NOMO-1 treated with dmso at 0.1 percent for 144 hours (cell line): ENCODE data around the gene HIP1.
"Not testable (repeated sequence)": the region's sequence is repeated elsewhere in the genome, so short reads cannot be mapped to it uniquely, and the experiment has no call there.

ENCODE experiments used
- DNase-seq: peaks from one replicate; lab custom pipeline; 2025; ENCODE audit not compliant: unreplicated experiment; lab: John Stamatoyannopoulos, UW

Gene HIP1

DNA sequence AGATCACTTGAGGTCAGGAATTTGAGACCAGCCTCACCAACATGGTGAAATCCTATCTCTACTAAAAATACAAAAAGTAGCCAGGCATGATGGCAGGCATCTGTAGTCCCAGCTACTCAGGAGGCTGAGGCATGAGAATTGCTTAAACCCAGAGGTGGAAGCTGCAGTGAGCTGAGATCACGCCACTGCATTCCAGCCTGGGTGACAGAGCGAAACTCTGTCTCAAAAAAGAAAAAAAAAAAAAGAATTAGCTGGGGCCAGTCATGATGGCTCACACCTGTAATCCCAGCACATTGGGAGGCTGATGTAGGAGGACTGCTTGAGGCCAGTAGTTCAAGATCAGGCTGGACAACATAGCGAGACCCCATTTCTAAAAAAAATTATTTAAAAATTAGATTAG lies 21.0 kb downstream of the HIP1 start:
- not testable (repeated sequence) for DNase-seq

DNA sequence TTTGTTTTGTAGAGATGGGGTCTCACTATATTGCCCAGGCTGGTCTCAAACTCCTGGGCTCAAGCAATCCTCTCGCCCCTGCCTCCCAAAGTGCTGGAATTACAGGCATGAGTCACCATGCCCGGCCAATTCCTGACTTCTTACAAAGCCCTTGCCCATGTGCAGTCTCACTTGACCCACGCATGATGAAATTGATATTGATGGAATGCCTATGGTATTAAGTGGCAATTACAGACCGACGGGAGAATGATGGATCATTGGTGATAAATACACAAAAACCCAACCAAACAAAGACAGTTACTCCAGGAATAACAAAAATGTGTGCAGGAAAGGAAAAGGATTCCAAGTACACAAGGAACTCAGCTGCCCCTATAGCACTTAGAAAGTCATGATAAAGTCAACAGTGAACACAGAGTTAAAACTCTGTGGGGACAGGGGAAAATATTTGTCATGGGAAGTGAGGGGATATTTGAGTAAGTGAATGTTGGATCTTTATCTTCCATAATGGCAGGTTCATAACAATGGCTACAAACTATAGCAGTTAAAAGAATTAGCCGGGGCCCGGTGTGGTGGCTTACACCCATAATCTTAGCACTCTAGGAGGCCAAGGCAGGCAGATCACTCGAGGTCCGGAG lies 21.6 kb downstream of the HIP1 start:
- DNase-seq, result no peak

DNA sequence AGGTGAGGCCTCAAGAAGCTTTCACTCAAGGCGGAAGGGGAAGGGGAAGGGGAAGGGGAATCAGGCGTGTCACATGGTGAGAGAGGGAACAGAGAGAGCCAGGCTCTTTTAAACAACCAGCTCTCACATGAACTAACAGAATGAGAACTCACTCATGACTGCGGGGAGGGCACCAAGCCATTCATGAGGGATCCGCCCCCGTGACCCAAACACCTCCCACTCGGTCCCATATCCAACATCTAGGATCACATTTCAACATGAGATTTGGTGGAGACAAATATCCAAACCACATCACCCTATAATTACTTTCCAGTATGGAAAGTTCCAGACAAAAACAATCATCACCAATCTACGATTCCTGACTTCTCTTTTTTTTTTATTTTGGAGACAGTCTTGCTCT lies 22.9 kb downstream of the HIP1 start:
- no peak for DNase-seq

DNA sequence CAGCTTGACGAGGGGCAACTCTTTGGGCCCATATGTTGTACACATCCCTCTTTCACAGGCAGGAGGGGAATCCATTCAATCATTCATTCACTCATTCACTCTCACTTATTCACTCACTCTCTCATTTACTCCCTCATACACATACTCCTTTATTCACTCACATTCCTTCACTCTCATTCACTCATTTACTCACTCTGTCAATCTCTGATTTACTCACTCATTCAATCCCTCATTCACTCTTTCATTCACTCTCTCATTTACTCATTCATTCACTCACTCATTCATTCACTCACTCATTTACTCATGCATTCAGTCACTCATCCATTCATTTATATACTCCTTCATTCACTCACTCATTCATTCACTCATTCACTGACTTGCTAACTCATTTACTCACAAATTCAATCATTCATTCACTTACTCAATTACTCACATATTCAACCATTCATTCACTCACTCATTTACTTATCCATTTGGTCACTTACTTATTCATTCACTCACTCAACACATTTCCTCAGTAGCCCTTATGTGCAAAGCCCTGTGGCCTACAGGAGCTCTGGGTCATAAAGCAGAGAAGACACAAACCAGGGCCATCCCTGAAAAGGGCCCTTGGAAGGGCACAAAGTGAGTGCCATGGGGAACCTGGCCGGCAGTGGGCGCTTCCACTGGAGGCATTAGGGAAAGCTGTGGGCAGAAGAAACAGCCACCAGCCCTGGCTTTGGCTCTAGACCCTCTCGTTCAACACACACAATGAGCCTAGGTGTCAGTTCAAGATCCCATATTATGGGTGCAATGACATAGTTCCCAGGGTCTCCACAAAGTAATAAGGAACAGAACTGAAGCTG lies 26.0 kb downstream of the HIP1 start:
- DNase-seq, result peak; percentile 32

DNA sequence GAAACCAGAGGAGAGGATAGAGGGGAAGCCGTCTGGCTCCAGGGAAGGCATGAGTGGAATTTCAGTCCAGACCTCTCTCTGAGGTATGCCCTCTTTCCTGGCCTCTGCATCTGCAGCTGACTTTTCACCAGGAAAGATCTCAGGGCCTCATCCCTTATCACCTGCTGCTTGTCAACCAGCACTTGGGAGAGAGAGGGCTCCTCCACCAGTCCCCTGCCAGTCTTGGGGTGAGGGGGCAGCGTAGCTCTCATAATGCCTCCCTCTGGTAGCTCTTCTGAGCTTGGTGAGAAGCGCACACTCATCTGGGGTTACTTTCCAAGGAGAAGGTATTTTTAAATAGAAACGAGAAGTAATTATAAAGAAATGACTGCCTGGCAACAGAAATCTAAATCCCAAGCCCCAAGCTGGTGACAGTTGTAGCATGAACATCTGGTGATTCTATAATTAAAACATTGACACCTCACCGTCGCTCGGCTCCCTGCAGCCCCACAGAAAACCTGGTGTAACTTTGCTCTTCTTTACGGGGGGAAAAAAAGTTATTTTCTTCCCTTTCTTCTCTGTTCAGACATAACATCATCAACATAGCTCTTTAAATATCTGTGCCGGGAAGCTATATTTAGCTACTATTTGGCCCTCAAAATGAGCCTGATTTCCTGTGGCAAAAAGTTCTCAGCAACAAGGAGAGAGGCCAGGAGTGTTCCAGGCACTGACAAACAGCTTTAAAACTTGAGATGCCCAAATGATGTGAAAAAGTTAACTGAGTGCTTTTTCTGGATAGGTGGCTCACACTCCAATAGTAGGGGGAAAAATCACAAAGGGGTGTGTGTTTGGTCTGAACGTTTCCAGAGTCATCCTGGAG lies 26.9 kb downstream of the HIP1 start:
- peak; percentile 99 for DNase-seq

DNA sequence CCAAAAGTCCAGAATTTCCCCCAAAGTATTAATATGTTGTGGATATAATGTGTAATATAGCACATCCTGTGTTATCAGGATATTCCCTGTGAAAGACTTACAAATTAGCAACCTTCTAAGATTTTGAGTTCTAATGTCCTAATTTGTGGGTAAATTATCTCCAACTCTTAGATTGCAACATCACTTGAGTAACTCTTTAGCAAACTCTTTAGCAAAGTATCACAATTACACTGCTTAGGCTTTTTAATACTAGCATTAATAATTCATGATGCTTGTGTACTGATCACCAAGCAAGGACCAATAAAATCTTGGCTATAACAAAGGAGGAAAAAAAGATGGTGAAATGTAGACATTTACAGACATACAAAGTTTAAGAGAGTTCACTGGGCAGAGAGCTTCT lies 27.7 kb downstream of the HIP1 start:
- DNase-seq, result peak; percentile 59

DNA sequence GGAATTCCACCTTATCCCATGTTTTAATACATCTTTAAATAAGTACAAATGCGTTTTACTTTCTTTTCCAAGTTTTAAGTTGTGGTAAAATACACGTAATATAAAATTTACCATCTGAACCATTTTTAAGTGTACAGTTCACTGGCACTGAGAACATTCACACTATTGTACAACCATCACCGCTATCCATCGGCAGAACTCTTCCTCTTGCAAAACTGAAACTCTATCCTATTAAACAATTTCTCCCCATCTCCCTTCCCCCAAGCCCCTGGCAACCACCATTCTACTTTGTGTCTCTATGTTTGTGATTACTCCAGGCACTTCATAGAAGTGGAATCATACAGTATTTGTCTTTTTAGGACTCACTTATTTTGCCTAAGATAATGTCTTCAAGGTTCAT lies 33.8 kb downstream of the HIP1 start:
- DNase-seq, result peak; percentile 58

DNA sequence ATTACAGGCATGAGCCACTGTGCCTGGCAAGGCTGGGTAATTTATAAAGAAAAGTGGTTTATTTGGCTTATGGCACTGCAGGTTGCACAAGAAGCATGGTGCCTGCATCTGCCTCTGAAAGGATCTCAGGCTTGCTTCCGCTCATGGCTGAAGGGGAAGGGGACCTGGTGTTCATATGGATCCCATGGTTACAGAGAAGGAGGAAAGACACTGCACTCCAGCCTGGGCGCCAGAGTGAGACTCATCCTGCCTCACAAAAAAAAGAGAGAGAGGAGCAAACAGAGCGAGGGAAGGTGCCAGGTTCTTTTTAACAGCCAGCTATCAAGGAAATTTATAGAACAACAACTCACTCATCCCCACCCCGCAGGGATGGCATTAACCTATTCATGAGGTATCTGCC lies 36.2 kb downstream of the HIP1 start:
- DNase-seq, result no peak

DNA sequence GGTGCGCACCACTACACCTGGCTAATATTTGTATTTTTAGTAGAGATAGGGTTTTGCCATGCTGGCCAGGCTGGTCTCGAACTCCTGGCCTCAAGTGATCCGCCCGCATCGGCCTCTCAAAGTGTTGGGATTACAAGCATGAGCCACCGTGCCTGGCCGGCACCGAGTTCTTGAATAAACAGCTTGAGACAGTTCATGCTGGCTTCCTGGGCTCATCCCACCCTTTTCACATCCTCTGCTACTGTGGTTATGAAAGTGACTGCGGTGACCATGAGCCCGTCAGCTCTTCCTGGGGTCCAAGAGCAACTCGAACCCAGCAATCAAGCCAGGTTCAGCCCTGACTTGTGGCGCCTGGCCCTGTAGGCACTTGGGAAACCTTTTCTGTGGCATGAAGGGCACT lies 38.7 kb downstream of the HIP1 start:
- DNase-seq, result no peak

DNA sequence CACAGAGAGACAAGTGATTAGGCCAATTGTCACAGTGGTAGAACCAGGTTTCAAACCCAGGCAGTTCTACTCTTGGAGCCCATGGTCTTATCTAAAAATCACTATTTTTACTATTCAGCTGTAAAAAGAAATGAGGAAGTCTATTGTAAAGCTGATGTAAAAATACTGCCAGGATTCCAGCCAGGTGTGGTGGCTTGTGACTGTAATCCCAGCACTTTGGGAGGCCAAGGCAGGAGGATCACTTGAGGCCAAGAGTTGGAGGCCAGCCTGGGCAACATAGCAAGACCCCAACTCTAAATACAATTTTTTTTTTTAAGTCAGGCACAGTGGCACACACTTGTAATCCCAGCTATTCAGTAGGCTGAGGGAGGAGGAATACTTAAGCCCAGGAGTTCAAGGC lies 40.4 kb downstream of the HIP1 start:
- no peak for DNase-seq

DNA sequence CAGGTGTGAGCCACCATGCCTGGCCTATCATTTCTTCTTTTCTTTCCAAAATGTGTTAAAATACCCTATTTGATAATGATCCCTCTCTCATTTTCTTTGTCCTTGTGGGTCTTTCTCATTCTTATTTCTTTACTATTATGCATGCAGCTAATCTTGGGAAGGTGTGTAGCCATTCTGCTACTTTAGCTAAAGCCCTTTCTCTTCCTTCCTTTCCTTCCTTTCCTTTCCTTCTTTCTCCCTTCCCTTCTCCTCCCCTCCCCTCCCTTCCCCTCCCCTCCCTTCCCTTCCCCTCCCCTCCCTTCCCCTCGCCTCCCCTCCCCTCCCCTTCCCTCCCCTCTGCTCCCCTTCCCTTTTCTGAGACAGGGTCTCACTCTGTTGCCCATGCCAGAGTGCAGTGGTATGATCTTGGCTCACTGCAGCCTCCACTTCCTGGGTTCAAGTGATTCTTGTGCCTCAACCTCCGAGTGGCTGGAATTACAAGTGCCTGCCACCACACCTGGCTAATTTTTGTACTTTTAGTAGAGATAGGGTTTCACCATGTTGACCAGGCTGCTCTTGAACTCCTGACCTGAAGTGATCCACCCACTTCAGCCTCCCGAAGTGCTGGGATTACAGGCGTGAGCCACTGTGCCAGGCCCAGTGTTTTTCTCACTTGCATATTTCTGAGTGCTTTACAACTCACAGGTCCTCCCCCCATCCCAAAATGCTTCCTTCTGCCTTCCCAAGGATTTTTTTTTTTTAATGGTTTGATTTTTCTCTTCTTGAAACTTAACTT lies 42.3 kb downstream of the HIP1 start:
- no peak for DNase-seq

DNA sequence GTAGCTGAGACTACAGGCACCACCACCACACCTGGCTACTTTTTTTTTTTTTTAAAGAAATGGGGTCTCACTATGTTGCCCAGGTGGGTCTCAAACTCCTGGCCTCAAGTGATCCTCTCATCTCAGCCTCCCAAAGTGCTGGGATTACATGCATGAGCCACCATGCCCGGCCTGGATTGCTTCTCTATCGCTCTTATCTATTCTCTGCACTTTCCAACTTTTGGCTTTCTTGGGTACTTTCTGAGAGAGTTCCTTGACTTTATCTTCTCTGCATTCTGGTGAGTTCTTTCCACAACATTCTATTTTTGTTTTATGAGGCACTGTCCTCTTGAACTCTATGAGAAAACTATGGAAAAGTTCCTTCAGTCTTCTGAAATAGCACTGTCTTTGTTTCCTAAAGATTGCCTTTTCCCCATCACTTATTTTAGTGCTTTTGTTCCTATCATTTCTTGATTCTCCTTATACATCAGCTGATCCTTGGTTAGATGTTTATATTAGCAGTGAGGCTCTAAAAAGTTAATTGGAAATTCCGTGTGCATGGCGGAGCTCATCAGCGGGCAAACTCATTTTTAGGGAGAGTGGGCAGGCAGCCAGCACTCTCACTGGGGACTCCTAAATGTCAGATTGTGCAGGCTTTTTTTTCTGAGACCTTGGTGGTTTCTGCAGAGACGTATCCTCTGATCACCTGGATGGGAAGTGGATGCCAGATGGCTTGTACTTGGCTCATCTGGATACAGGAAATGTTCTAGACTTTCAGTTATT lies 43.9 kb downstream of the HIP1 start:
- no peak for DNase-seq

DNA sequence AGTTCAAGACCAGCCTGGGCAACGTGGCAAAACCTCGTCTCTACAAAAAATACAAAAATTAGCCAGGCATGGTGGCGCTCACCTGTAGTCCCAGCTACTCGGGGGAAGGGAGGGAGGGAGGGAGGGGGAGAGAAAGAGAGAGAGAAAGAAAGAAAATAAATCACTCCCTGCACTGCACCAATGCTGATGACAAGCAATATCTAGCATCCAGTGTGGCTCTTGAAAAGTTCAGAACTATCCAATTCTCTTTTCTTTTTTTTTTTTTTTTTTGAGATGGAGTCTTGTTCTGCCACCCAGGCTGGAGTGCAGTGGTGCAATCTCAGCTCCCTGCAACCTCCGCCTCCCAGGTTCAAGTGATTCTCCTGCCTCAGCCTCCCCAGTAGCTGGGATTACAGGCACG lies 45.1 kb downstream of the HIP1 start:
- not testable (repeated sequence) for DNase-seq

DNA sequence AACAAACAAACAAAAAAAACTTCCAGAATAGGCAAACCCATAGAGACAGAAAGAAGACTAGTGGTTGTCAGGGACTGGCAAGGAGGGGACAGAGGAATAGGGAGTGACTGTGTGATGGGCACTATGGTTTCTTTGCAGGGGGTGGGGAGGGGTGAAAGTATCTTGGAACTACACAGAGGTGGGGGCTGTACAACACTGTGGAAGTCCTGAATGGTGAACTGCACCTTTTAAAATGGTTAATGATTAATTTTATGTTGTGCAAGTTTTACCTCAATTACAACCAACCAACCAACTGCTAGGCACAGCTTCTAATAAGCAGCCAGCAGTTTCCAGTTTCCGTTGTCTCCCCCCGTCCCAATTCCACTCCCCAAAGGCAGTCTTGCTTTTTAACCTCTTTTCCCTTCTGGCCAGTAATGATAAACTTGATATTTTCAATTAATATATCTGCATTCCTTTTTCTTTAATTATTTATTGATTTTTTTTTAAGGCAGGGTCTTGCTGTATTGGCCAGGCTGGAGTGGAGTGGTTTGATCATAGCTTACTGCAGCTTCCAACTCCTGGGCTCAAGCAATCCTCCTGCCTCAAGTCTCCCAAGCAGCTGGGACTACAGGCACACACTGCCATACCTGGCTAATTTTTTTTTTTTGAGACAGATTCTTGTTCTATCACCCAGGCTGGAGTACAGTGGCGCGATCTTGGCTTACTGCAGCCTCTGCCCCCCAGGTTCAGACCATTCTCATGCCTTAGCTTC lies 46.8 kb downstream of the HIP1 start:
- no peak for DNase-seq

DNA sequence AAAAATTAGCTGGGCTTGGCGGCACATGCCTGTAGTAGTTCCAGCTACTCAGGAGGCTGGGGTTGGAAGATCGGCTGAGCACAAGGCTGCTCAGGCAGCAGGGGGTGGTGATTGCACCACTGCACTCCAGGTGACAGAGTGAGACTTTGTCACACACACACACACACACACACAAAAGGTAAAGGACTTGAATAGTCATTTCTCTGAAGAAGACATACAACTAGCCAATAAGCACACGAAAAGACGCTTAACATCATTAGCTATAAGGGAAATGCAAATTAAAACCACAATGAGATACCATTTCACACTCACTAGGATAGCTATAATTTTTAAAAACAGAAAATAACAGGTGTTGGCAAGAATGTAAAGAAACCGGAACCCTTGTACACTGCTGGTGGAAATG lies 48.6 kb downstream of the HIP1 start:
- DNase-seq, result no peak

DNA sequence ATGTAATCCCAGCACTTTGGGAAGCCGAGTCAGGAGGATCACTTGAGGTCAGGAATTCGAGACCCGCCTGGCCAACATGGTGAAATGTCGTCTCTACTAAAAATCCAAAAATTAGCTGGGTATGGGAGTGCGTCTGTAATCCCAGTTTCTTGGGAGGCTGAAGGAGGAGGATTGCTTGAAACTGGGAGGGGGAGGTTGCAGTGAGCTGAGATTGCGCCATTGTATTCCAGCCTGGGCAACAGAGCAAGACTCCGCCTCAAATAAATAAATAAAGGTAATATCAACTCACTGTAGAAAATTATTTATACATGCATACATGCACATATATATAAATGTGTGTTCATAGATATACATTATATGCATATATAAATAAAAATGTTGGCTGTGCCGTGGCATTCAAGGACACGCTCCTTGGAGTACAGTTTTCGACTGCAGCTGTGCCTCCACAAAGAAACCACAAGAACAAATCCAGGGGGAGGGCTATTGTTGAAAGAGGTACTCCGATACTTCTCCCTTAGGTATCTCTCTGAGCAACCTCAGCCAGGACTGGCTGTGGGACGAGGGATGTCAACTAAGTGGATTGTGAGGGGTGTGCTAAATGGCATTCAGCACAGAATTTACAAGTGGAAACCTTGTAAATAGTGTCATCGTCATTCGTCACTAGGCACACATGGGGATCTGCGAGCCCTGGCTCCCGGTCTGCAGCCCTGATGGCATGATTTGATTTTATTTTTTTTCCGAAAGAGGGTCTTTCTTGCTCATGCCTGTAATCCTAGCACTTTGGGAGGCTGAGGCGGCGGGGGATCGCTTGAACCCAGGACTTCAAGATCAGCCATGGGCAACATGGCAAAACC lies 49.3 kb downstream of the HIP1 start:
- no peak for DNase-seq

DNA sequence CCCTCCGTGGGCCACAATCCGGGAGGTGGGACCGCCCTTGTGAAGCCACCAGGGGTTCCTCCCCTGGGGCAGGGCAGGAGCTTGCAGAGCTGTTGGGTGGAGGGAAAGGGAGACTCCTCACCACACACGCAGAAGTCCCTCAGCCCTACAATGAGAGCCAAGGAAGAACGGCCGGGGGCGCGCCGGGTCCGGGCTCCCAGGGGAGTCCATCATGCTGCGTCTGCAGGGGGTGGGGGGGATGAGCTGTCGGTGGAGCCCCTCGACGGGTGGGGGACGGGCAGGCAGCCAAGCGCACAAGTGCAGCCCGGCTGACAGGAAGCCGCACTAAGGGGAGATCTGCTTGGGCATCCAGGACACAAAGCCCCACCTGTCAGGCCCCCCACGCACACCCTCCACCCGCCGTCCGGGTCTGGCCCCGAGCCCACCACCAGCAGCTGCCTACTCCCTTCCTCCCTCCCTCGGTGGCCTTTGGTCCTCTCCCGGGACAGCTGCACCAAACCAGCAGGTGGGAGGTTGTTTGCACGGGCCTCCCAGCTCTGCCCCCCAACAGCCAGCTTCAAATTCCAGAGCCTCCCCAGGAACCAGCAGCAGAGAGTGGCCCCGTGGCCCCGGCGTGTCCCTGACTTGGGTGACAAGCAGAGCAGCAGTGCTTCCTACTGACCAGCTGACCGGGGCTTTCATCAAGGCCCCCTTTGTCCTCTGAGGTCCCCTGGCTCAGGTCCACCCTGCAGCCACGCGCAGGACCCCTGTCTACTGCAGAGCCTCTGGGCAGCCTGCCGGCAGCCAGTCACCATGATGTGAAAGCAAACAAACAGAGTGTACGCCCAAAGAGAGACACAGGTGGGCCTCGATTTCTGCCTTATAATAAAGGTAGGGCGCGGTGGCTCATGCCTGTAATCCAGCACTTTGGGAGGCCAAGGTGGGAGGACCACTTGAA lies 50.3 kb downstream of the HIP1 start:
- DNase-seq, result no peak
